HepG2 (cell line): ENCODE results near the gene KDM4F. TPM values are rescaled to one million over a fixed set of nuclear protein-coding genes. Genes with fewer than 3 reads are reported as not detected.

Experiments used
- EHMT2 ChIP-seq: fragments of 200-600 bp; sonication (generic); IDR thresholded peaks from 2 replicates; pipeline ENCODE4 v1.7.0; 2017; ENCODE audit warnings: antibody characterized with exemption, low read depth, low read length, borderline replicate concordance
- FOXA1 ChIP-seq, 2 experiments: fragments of 450-650 bp in 1 of 2; sonication (generic) in 1 of 2; formaldehyde crosslinking in 1 of 2; IDR thresholded peaks; 2 replicates each; pipeline versions ENCODE4 v1.4.0 to v1.6.1; 2016 to 2020; ENCODE audit warnings: missing genetic modification reagents in 1 of 2
- KAT7 ChIP-seq: IDR thresholded peaks from 2 replicates; pipeline ENCODE4 v1.6.1; 2018; ENCODE audit warnings: borderline replicate concordance, missing compliant biosample characterization
- KLF15 ChIP-seq: sonication (generic); formaldehyde crosslinking; IDR thresholded peaks from 2 replicates; pipeline ENCODE4 v1.8.1; 2023; ENCODE audit warnings: borderline replicate concordance, mild to moderate bottlenecking, inconsistent platforms, missing genetic modification reagents, mixed read lengths
- NKX3-1 ChIP-seq: sonication (generic); formaldehyde crosslinking; IDR thresholded peaks from 2 replicates; pipeline ENCODE4 v1.5.0; 2020; ENCODE audit warnings: missing genetic modification reagents
- PHF20 ChIP-seq: sonication (generic); formaldehyde crosslinking; IDR thresholded peaks from 2 replicates; pipeline ENCODE4 v1.5.0; 2020; ENCODE audit warnings: mild to moderate bottlenecking, missing genetic modification reagents
- XBP1 ChIP-seq: sonication (generic); formaldehyde crosslinking; IDR thresholded peaks from 2 replicates; pipeline ENCODE4 v1.5.0; 2020; ENCODE audit warnings: missing genetic modification reagents
- ZNF160 ChIP-seq: sonication (generic); formaldehyde crosslinking; IDR thresholded peaks from 2 replicates; pipeline ENCODE4 v1.8.0; 2022; ENCODE audit warnings: mild to moderate bottlenecking, inconsistent platforms, missing genetic modification reagents
- ZNF333 ChIP-seq: sonication (generic); formaldehyde crosslinking; IDR thresholded peaks from 2 replicates; pipeline ENCODE4 v1.4.0; 2020; ENCODE audit warnings: mild to moderate bottlenecking, missing genetic modification reagents, borderline replicate concordance
- ZNF773 ChIP-seq: sonication (generic); formaldehyde crosslinking; IDR thresholded peaks from 2 replicates; pipeline ENCODE4 v1.4.0; 2020; ENCODE audit warnings: missing genetic modification reagents, borderline replicate concordance
- polyA plus RNA-seq, 8 experiments: library from polyadenylated mRNA; depleted of rRNA in 3 of 8; stranded (reverse) in 7 of 8; unstranded in 1 of 8; fragments of >200 nt; fragmentation: Illumina TruSeq in 4 of 8; extraction: Trizol in 4 of 8; gene quantifications; 2 replicates each; pipeline versions ENCODE4 v1.2.1 to v1.2.3, GENCODE V29; 2011 to 2016; ENCODE audit warnings: low read depth in 4 of 8, missing spikeins in 1 of 8, mixed read lengths in 1 of 8; ENCODE audit not compliant: insufficient read depth in 1 of 8
- total RNA-seq, 5 experiments: library from RNA; depleted of rRNA; stranded (reverse); fragments of >200 nt; fragmentation: Illumina TruSeq; extraction: Trizol; gene quantifications; 2 replicates each; pipeline ENCODE4 v1.2.3, GENCODE V29; 2016; ENCODE audit warnings: low read depth in 1 of 5
- TF ChIP-seq, protein P1 (sequence below): IDR thresholded peaks from 2 replicates; pipeline ENCODE4 v1.6.1; 2018; ENCODE audit warnings: missing genetic modification reagents
- TF ChIP-seq, protein P2 (sequence below): sonication (generic); formaldehyde crosslinking; IDR thresholded peaks from 2 replicates; pipeline ENCODE4 v1.4.0; 2020; ENCODE audit warnings: mild to moderate bottlenecking, missing genetic modification reagents
- TF ChIP-seq, protein P3 (sequence below): sonication (generic); formaldehyde crosslinking; IDR thresholded peaks from 2 replicates; pipeline ENCODE4 v1.9.0; 2021; ENCODE audit warnings: mild to moderate bottlenecking, missing genetic modification reagents
- TF ChIP-seq, protein P4 (sequence below): sonication (generic); formaldehyde crosslinking; IDR thresholded peaks from 2 replicates; pipeline ENCODE4 v1.4.0; 2020; ENCODE audit warnings: missing genetic modification reagents

KDM4F gene
- total and polyA plus RNA-seq, 2 of the 13 experiments (the other 11 are each of a cell fraction or from before 2014, with no cell fraction given): not detected

DNA sequence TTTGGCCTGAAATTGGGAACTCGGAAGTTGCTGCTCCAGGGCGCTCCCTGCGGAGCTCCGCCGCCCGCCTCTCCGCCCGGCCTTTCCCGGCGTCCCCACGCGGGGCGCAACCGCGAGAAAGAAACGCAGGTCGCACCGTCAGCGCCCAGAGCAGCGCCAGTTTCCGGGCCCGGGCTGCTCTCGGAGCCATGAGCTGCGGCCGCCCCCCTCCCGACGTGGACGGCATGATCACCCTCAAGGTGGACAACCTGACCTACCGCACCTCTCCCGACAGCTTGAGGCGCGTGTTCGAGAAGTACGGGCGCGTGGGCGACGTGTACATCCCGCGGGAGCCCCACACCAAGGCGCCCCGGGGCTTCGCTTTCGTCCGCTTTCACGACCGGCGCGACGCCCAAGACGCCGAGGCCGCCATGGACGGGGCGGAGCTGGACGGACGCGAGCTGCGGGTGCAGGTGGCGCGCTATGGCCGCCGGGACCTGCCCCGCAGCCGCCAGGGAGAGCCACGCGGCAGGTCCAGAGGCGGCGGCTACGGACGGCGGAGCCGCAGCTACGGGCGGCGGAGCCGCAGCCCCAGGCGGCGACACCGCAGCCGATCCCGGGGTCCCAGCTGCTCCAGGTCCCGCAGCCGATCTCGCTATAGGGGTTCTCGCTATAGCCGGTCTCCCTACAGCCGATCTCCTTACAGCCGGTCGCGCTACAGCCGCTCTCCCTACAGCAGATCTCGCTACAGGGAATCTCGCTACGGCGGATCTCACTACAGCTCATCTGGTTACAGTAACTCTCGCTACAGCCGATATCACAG, 18.0 kb downstream of the KDM4F start (continued):
- TF ChIP-seq ZNF333 (CRISPR knock-in tag) (0 out of 2 replicates have a peak, but pooled peaks have one; percentile 24), EHMT2 (no peak), PHF20 (CRISPR knock-in tag) (peak; percentile 66), ZNF160 (CRISPR knock-in tag) (no peak; the same call in 1 of the 2 replicates), ZNF773 (CRISPR knock-in tag) (peak; percentile 70; the same call in 1 of the 2 replicates), NKX3-1 (CRISPR knock-in tag) (no peak; the same call in none of the 2 replicates), XBP1 (CRISPR knock-in tag) (peak; percentile 19; the same call in 1 of the 2 replicates), KLF15 (CRISPR knock-in tag) (no peak), FOXA1 (IDR thresholded peaks at IDR 0.05) (no peak), FOXA1 (CRISPR knock-in tag; IDR thresholded peaks at IDR 0.05) (peak; percentile 10; the same call in 1 of the 2 replicates), KAT7 (CRISPR knock-in tag) (peak; percentile 83; the same call in 1 of the 2 replicates)
- TF ChIP-seq, protein P1, sequence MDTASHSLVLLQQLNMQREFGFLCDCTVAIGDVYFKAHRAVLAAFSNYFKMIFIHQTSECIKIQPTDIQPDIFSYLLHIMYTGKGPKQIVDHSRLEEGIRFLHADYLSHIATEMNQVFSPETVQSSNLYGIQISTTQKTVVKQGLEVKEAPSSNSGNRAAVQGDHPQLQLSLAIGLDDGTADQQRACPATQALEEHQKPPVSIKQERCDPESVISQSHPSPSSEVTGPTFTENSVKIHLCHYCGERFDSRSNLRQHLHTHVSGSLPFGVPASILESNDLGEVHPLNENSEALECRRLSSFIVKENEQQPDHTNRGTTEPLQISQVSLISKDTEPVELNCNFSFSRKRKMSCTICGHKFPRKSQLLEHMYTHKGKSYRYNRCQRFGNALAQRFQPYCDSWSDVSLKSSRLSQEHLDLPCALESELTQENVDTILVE (CRISPR knock-in tag): no peak; the same call in 1 of the 2 replicates
- TF ChIP-seq, protein P2, sequence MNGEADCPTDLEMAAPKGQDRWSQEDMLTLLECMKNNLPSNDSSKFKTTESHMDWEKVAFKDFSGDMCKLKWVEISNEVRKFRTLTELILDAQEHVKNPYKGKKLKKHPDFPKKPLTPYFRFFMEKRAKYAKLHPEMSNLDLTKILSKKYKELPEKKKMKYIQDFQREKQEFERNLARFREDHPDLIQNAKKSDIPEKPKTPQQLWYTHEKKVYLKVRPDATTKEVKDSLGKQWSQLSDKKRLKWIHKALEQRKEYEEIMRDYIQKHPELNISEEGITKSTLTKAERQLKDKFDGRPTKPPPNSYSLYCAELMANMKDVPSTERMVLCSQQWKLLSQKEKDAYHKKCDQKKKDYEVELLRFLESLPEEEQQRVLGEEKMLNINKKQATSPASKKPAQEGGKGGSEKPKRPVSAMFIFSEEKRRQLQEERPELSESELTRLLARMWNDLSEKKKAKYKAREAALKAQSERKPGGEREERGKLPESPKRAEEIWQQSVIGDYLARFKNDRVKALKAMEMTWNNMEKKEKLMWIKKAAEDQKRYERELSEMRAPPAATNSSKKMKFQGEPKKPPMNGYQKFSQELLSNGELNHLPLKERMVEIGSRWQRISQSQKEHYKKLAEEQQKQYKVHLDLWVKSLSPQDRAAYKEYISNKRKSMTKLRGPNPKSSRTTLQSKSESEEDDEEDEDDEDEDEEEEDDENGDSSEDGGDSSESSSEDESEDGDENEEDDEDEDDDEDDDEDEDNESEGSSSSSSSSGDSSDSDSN: peak; percentile 96
- TF ChIP-seq, protein P3, sequence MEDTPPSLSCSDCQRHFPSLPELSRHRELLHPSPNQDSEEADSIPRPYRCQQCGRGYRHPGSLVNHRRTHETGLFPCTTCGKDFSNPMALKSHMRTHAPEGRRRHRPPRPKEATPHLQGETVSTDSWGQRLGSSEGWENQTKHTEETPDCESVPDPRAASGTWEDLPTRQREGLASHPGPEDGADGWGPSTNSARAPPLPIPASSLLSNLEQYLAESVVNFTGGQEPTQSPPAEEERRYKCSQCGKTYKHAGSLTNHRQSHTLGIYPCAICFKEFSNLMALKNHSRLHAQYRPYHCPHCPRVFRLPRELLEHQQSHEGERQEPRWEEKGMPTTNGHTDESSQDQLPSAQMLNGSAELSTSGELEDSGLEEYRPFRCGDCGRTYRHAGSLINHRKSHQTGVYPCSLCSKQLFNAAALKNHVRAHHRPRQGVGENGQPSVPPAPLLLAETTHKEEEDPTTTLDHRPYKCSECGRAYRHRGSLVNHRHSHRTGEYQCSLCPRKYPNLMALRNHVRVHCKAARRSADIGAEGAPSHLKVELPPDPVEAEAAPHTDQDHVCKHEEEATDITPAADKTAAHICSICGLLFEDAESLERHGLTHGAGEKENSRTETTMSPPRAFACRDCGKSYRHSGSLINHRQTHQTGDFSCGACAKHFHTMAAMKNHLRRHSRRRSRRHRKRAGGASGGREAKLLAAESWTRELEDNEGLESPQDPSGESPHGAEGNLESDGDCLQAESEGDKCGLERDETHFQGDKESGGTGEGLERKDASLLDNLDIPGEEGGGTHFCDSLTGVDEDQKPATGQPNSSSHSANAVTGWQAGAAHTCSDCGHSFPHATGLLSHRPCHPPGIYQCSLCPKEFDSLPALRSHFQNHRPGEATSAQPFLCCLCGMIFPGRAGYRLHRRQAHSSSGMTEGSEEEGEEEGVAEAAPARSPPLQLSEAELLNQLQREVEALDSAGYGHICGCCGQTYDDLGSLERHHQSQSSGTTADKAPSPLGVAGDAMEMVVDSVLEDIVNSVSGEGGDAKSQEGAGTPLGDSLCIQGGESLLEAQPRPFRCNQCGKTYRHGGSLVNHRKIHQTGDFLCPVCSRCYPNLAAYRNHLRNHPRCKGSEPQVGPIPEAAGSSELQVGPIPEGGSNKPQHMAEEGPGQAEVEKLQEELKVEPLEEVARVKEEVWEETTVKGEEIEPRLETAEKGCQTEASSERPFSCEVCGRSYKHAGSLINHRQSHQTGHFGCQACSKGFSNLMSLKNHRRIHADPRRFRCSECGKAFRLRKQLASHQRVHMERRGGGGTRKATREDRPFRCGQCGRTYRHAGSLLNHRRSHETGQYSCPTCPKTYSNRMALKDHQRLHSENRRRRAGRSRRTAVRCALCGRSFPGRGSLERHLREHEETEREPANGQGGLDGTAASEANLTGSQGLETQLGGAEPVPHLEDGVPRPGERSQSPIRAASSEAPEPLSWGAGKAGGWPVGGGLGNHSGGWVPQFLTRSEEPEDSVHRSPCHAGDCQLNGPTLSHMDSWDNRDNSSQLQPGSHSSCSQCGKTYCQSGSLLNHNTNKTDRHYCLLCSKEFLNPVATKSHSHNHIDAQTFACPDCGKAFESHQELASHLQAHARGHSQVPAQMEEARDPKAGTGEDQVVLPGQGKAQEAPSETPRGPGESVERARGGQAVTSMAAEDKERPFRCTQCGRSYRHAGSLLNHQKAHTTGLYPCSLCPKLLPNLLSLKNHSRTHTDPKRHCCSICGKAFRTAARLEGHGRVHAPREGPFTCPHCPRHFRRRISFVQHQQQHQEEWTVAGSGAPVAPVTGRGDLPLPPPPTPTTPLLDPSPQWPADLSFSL (CRISPR knock-in tag): no peak
- TF ChIP-seq, protein P4, sequence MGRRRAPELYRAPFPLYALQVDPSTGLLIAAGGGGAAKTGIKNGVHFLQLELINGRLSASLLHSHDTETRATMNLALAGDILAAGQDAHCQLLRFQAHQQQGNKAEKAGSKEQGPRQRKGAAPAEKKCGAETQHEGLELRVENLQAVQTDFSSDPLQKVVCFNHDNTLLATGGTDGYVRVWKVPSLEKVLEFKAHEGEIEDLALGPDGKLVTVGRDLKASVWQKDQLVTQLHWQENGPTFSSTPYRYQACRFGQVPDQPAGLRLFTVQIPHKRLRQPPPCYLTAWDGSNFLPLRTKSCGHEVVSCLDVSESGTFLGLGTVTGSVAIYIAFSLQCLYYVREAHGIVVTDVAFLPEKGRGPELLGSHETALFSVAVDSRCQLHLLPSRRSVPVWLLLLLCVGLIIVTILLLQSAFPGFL: no peak
